Left hindlimb (tissue), 1 donor: ENCODE results near the gene ANTXR1.
"Not testable (repeated sequence)": the region's sequence is repeated elsewhere in the genome, so short reads cannot be mapped to it uniquely, and the experiment has no call there.

Experiments used
- DNase-seq: peaks from one replicate; pipeline ENCODE4 v3.0.0-alpha.2; 2018

ANTXR1 gene

GRCh38 chr2:69244882-69245281 lies 231.9 kb downstream of the ANTXR1 start:
- DNase-seq = no peak

GRCh38 chr2:69247583-69247982 lies 234.6 kb downstream of the ANTXR1 start:
- DNase-seq = no peak

- DNase-seq = no peak
Observed at GRCh38 chr2:69248232-69248631, 235.3 kb downstream of the ANTXR1 start.

GRCh38 chr2:69250981-69251380 lies 238.0 kb downstream of the ANTXR1 start:
- DNase-seq = no peak

DNA sequence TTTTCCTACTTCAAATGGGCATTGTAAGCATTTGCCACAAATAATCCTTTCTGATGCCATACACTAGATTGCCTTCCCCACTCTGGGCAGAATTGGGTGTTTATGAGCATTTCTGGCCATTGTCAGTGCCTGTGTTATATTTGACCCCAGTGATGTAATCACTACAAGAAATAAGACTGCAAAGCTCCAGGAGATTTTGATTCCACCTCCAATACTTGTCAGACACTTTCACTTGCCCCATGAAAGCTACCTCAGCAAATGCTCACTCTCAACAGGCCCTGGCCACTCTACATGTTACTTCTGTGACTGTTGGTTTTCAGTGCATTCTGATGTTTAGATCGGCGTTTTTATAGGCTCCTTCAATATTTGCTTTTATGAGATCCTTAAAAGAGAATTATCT lies 239.0 kb downstream of the ANTXR1 start:
- DNase-seq = no peak

GRCh38 chr2:69253112-69253511 lies 240.1 kb downstream of the ANTXR1 start:
- DNase-seq = no peak

GRCh38 chr2:69253611-69254301 lies 240.8 kb downstream of the ANTXR1 start:
- no peak for DNase-seq

- peak; percentile 53 for DNase-seq
Observed at GRCh38 chr2:69255760-69256159, 242.8 kb downstream of the ANTXR1 start.

GRCh38 chr2:69259994-69260591 lies 247.1 kb downstream of the ANTXR1 start:
- DNase-seq = not testable (repeated sequence)

GRCh38 chr2:69260666-69261065 lies 247.7 kb downstream of the ANTXR1 start:
- DNase-seq = no peak

DNA sequence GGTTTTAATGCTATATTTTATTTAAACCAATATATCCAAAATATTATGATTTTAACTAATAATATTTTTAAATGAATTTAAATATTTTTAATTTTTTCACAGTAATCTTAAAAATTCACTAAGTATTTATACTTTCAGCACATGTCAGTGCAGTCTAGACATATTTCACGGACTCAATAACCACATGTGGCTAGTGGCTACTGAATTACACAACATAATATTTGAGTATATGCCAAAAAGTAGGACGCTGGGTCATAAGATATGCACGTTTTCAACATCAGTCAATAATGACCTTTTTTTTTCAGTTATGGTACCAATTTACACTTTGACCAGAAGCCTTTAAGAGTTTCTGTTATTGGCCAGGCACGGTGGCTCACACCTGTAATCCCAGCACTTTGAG lies 256.4 kb downstream of the ANTXR1 start:
- DNase-seq = no peak

DNA sequence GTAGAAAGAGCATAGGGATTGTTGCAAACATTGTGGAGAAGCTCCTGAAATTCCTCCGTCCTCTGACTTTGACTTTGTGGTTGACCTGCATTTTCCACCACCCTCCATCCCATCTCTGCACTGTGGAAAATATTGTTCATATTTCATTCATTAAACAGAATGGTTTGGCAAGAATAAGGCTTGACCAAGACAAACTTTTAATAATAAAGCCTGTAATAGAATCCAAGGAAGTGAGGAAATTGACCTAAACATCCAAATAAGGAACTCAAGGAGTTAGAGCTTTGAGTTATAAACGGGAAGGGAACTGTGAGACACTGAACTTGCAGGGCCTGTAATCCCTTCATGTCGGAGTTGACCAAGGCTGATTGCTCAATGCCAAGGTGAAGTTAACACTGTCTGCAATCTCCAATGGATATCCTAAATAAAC lies 258.9 kb downstream of the ANTXR1 start:
- no peak for DNase-seq

- DNase-seq = peak; percentile 74
Observed at GRCh38 chr2:69272803-69273471, 260.0 kb downstream of the ANTXR1 start.

DNA sequence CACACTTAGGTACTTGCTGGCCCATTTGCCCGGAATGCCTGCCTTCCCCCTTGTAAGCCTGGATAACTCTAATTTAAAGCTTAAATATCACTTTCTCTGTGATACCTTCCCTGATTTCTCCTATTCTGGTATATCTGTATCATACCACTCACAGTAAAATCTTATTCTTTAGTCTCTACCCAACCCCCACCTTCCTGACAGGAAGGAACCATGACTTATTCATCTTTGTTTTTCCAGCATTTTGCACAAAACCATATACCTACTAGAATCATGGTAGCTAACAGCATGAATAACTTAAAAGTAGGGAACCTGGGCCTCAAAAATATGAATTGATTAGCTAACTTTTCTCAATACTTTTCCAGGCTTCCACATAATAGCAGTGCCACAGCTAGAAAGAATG lies 262.5 kb downstream of the ANTXR1 start:
- DNase-seq = no peak

DNA sequence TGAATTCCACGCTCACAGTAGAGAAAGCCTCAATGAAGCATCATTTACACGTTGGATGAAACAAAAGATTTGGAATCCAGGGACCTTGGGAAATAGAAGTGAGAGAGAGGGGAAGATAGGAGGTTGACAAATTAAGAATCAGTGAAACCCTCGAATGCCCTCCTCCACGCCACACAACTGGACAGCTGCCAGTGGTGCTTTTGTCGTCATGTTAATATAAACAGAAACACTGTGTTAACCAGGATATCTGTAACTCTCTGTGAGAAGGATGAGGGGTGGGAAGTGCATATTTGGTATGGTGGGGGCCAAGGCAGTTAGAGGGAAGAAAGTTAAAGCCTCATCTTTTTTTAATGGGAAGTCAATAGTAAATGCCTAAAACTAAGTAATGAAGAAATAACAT lies 265.4 kb downstream of the ANTXR1 start:
- DNase-seq = no peak

GRCh38 chr2:69279211-69279610 lies 266.2 kb downstream of the ANTXR1 start:
- DNase-seq = no peak

- DNase-seq = no peak
Observed at GRCh38 chr2:69279931-69280681, 267.1 kb downstream of the ANTXR1 start.

DNA sequence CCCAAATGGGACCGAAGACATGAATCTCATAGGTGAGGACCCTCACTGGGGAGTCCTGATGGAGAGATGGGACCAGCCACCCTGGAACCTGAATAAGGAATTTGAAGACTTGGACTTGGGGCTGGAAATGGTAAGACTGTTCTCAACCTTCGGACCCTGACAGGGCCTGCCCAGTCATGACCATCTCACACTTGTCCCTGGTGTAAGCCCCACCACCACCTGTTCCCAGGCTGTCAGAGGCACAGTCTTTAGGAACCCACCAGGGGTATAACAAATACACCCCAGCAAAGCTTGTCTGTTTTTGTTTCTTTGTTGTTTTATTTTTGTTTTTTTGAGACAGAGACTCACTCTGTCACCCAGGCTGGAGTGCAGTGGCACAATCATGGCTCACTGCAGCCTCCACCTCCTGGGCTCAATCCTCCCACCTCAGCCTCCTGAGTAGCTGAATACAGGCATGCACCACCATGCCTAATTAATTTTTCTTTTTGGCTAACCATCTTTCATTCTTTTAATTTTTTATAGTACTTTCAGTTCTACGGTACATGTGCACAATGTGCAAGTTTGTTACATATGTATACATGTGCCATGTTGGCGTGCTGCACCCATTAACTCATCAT lies 267.9 kb downstream of the ANTXR1 start:
- no peak for DNase-seq

- DNase-seq = no peak
Observed at GRCh38 chr2:69285379-69285894, 272.5 kb downstream of the ANTXR1 start.

DNA sequence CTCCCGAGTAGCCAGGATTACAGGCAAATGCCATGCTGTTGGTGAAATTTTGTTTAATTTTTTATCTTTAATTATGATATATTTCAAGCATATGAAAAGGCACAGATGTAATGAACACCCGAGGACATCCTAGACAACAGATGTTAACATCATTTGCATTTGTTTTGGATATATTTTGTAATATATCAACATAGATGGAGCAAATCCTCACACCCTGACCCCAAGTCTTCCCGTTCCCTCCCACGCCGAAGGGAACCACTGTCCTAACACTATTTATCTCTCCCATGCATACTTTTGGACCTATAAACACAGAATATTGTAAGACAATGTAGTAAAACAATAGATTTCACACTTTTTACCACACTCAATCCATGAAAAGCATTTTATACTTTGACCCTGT lies 274.6 kb downstream of the ANTXR1 start:
- DNase-seq = no peak

GRCh38 chr2:69288429-69288828 lies 275.4 kb downstream of the ANTXR1 start:
- no peak for DNase-seq

- DNase-seq = peak; percentile 62
Observed at GRCh38 chr2:69291004-69291650, 278.1 kb downstream of the ANTXR1 start.
